Measurements from ENCODE around the gene TSKU.
"Not testable (repeated sequence)": the region's sequence is repeated elsewhere in the genome, so short reads cannot be mapped to it uniquely, and the experiment has no call there.

Gene TSKU

DNA sequence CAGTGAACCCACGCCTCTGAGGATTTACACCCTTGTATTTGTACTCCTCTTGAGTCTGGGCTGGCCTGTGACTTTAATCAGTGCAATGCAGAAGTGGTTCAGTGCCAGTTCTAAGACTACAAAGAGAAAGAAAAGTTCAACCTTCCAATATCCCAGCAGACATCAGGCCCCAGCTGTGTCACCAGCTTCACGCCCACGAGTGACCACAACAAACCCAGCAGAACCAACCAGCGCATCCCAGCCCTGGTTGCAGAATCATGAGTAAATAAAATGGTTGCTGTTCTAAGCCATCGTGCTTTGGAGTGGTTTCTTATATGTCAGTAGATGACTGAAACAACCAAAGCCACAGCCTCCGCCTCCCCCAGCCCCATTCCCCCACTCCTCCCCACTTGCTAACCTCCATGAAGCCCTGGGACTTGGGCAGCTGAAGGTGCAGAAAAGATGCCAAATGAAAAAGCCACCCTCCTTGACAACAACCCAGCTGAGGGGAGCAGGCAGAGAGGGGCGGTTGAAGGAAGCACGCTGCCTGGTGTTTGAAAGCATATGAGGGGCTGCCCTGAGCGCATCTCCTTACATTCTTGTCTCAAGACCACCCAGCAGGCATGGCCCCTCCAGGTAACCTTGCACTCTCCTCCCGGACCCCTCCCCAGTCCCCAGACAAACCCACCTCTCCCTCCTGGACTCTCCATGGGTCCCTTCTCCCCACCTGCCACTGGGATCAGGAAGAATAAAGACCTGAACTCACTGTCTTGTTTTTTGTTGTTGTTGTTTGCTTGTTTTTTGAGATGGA, 20.9 kb downstream of the TSKU start:
- no peak for DNase-seq

- DNase-seq: no peak
Observed at GRCh38 chr11:76805206-76805913, 22.2 kb downstream of the TSKU start.

- no peak for DNase-seq
Observed at GRCh38 chr11:76806131-76806530, 23.0 kb downstream of the TSKU start.

DNA sequence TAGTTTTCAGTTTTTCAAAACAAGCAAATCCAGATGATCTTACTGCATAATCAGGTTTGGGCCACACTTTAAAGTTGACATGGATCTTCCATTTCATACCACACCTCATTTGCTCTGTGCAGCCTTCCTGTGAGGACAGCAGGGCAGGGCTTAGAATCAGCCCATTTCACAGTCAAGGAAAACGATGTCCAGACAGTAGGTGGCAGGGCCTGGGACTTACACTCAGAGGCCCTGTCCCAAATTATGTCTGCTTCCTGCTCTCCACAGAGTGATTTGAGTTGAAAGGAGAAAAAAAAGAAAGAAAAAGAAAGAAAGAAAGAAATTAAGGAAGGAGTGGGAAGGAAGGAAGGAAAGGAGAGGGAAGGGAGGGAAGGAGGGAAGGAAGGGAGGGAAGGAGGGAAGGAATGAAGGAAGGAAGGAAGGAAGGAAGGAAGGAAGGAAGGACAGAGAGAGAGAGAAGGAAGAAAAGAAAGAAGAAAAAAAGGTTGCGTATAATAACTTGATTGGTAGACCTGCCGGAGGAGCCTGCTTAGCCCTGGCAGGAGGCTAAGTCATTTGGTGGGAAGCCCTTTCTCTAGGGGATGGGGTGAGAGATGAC, 23.6 kb downstream of the TSKU start:
- DNase-seq: no peak

DNA sequence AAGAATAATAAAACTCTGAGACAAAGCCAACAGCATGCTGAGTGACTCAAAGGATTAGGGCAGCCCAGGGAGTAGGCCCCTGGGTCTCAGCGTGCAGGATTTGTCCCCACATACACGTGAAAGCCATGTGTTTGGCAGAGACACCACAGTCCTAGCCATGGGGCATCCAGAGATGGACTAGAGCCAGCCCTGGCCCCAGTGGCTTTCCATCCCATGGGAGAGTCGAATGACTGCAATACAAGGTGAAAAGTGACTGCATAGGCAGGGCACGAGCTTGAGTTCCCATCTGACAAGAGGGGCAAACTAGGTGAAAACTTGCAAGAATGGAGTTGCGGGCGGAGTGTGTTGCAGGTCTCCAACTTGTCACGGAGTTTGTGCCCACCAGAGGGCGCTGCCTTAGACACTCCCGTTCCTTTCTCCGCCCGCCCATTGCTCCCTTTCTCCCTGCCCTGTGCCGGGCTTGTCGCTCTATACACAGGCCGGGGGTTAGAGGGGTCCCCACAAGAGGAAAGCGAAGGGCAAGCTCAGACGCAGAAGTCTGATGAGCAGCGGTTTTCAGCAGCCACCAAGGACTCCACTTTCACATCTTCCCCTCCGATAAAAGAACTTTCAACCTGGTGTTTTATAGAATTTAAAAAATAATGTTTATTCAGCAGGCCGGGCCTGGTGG, 24.2 kb downstream of the TSKU start:
- peak; percentile 87 for DNase-seq

GRCh38 chr11:76808171-76808570, 25.0 kb downstream of the TSKU start:
- no peak for DNase-seq

- no peak for DNase-seq
Observed at GRCh38 chr11:76808996-76809395, 25.8 kb downstream of the TSKU start.

- no peak for DNase-seq
Observed at GRCh38 chr11:76810151-76810853, 27.1 kb downstream of the TSKU start.

GRCh38 chr11:76811259-76811658, 28.1 kb downstream of the TSKU start:
- no peak for DNase-seq

DNA sequence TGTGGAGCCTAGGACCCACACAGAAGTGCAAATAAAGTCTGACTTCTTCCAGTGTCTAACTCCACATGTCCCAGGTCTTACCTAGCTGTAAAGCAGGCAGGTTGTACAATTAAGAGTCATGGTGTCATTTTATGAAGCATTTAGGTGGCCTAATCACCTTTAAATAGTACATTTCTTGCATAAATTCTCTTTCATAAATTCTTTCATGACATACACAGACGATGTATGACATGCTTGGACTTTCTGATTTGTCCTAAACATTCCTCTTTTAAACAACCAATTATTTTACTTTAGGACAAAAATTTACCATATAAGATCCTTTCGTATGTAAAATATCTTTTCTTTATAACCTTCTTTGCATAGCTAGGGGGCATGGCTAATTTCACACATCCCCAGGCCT, 31.3 kb downstream of the TSKU start:
- no peak for DNase-seq

DNA sequence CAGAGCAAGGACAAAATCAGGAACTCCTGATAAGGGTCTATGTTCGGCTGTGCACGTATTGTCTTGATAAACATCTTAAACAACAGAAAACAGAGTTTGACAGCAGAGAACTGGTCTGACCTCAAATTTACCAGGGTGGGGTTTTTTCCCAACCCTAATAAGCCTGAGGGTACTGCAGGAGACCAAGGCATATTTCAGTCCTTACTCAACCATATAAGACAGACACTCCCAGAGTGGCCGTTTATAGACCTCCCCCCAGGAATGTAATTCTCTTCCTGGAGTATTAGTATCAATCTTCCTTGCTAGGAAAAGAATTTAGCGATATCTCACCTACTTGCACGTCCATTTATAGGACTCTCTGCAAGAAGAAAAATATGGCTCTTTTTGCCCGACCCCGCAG, 32.5 kb downstream of the TSKU start:
- DNase-seq: not testable (repeated sequence)

- no peak for DNase-seq
Observed at GRCh38 chr11:76820184-76820566, 37.0 kb downstream of the TSKU start.

DNA sequence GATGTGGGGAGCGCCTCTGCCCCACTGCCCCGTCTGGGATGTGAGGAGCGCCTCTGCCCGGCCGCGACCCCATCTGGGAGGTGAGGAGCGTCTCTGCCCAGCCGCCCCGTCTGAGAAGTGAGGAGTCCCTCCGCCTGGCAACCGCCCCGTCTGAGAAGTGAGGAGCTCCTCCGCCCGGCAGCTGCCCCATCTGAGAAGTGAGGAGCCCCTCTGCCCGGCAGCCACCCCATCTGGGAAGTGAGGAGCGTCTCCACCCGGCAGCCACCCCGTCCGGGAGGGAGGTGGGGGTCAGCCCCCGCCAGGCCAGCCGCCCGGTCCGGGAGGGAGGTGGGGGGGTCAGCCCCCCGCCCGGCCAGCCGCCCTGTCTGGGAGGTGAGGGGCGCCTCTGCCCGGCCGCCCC, 38.2 kb downstream of the TSKU start:
- DNase-seq: not testable (repeated sequence)

GRCh38 chr11:76822406-76822805, 39.2 kb downstream of the TSKU start:
- no peak for DNase-seq

GRCh38 chr11:76823481-76824028, 40.4 kb downstream of the TSKU start:
- no peak for DNase-seq

DNA sequence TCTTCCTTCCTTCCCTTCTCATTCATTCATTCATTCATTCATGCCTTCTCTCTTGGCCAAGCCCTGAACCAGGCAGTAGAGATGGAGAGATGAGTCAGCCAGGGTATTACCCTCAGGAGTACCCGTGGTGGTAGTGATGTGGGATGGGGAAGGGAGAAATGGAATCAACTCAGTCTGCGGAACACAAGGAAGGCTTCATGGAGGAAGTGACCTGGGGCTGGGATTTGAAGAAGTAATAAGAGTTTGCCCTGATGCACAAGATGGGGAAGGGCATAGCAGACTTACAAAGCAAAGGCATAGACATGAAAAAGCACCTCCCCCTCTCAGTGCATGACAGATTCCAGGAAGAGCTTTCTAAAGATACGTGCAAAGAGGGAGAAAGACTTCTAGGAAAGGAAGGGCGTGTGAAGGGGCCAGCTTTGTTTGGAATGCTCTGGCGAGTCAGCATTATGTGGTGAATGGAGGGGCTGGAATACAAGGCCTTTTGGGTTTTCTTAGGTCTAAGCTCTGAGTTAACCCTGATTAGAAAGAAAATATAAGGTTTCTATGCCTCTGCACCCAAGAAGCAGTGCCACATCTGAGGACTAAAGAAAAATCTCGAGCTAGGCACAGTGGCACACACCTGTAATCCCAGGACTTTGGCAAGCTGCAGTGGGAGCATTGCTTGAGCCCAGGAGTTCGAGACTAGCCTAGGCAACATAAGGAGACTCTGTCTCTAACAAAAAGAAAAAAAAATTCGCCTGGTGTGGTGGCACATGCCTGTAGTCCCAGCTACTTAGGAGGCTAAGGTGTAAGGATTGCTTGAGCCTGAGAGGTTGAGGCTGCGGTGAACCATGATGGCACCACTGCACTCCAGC, 41.2 kb downstream of the TSKU start:
- DNase-seq: no peak

- no peak for DNase-seq
Observed at GRCh38 chr11:76824980-76825725, 42.0 kb downstream of the TSKU start.

DNA sequence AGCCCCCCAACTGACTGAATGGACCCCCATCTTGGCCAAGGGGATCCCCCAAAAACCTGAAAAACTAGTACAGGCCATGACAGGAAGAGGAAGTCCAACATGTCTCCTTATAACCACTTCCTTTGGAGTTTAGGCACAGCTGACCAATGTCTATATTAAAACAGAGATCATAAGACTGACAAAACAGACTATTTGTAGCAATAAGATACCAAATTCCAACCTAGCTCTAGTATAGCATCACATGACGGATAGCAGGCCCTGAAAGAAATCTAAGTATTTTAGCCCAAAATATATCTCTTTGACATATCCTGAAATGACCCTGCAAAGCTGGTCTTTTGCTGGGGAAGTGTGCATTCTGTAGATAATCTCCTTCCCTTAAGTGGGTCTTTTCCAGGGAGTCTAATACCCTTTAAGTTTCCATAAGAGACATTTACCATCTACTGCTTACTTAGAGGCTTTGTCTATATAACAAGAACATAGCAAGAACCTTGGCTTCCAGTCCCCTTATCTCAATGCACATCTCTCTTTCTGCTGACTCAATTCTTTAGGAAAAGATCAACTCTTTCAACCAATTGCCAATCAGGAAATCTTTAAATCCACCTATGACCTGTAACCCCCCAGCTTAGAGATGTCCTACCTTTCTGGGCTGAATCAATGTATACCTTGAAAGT, 42.7 kb downstream of the TSKU start:
- no peak for DNase-seq

DNA sequence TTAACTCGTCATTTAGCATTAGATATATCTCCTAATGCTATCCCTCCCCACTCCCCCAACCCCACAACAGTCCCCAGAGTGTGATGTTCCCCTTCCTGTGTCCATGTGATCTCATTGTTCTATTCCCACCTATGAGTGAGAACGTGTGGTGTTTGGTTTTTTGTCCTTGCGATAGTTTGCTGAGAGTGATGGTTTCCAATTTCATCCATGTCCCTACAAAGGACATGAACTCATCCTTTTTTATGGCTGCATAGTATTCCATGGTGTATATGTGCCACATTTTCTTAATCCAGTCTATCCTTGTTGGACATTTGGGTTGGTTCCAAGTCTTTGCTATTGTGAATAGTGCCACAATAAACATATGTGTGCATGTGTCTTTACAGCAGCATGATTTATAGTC, 43.4 kb downstream of the TSKU start:
- DNase-seq: not testable (repeated sequence)

DNA sequence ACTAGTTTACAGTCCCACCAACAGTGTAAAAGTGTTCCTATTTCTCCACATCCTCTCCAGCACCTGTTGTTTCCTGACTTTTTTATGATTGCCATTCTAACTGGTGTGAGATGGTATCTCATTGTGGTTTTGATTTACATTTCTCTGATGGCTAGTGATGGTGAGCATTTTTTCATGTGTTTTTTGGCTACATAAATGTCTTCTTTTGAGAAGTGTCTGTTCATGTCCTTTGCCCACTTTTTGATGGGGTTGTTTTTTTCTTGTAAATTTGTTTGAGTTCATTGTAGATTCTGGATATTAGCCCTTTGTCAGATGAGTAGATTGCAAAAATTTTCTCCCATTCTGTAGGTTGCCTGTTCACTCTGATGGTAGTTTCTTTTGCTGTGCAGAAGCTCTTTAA, 43.8 kb downstream of the TSKU start:
- DNase-seq: not testable (repeated sequence)

Measured in femur (tissue), 1 donor.